ENCODE data around the gene PIAS3.

The PIAS3 gene

DNA sequence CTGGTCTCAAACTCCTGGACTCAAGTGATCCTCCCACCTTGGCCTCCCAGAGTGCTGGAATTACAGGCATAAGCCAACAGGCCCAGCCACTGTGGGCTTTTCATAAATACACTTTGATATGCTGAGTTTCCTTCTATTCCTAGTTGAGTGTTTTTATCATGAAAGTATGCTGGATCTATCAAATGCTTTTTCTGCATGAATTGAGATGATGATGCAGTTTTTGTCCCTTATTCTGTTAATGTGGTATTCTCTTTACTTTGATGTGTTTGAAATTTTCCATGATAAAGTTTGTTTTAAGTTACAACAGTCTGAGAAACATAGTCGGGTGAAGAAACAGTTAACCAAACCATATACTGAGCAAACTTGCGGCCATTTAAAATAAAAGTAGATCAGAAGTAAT, 59.1 kb downstream of the PIAS3 start:
- DNase-seq, result no peak
- peaks cover 0 to 31% (median 8%) of the 10 kb centered on the region in 4 donors for H3K4me1 ChIP-seq
- intact Hi-C loops (cut with DNase I; ENCODE audit: low total_unique reads), result no loop called here
- H3K27me3 ChIP-seq, result no peaks in the 10 kb centered on the region
- H3K4me3 ChIP-seq, result no peak overlapping the region
- H3K27ac ChIP-seq, result no peak overlapping the region
- TF ChIP-seq, protein P1, sequence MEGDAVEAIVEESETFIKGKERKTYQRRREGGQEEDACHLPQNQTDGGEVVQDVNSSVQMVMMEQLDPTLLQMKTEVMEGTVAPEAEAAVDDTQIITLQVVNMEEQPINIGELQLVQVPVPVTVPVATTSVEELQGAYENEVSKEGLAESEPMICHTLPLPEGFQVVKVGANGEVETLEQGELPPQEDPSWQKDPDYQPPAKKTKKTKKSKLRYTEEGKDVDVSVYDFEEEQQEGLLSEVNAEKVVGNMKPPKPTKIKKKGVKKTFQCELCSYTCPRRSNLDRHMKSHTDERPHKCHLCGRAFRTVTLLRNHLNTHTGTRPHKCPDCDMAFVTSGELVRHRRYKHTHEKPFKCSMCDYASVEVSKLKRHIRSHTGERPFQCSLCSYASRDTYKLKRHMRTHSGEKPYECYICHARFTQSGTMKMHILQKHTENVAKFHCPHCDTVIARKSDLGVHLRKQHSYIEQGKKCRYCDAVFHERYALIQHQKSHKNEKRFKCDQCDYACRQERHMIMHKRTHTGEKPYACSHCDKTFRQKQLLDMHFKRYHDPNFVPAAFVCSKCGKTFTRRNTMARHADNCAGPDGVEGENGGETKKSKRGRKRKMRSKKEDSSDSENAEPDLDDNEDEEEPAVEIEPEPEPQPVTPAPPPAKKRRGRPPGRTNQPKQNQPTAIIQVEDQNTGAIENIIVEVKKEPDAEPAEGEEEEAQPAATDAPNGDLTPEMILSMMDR (IDR thresholded peaks at IDR 0.05), result no peak
- no peaks in the 10 kb centered on the region for H3K9me3 ChIP-seq
- H3K36me3 ChIP-seq, result no peaks in the 10 kb centered on the region

Measured in tibial artery (tissue), 4 donors.